ENCODE data around the gene STAG1.
"Not testable (repeated sequence)": the region's sequence is repeated elsewhere in the genome, so short reads cannot be mapped to it uniquely, and the experiment has no call there.

STAG1 gene

DNA sequence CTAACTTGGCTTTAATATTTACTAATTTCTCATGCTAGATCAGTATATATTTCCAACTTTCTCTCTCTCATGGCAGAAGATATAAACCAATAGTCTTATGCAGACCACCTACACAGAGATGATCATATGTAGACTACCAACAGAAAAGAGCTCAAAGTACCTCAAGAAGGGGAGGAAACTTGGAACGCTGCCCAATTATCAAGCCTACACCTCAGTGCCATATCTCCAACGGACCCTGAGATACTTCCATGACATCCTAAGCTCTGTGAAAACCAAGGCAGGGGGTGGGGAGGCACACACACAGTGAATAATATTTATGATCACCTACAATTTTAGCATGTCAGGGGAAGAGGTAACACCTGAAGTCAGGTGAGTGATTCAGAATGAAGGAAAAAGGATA lies 100.6 kb downstream of the STAG1 start:
- no peaks in the 10 kb centered on the region for H3K27me3 ChIP-seq (ENCODE audit: insufficient read depth, low read length)
- no peak overlapping the region for H3K27ac ChIP-seq (ENCODE audit: low read depth, low read length)
- H3K36me3 ChIP-seq (ENCODE audit: insufficient read depth, low read length), result peaks cover 24% of the 10 kb centered on the region
- H2AFZ ChIP-seq (ENCODE audit: low read length, unreplicated experiment), result no peak overlapping the region
- H3K79me2 ChIP-seq (ENCODE audit: control insufficient read depth, insufficient read depth, low read length, unreplicated experiment), result peaks cover 70% of the 10 kb centered on the region
- no peak overlapping the region for H3K4me3 ChIP-seq (ENCODE audit: low read depth, low read length)
- H3K4me1 ChIP-seq (ENCODE audit: control insufficient read depth, insufficient read depth, low read length, unreplicated experiment), result no peaks in the 10 kb centered on the region

GRCh38 chr3:136650461-136650860 lies 101.7 kb downstream of the STAG1 start:
- H3K4me3 ChIP-seq (ENCODE audit: low read depth, low read length), result no peak overlapping the region

GRCh38 chr3:136645915-136646314 lies 106.3 kb downstream of the STAG1 start:
- H3K4me3 ChIP-seq (ENCODE audit: low read depth, low read length), result no peak overlapping the region
- H3K4me1 ChIP-seq (ENCODE audit: control insufficient read depth, insufficient read depth, low read length, unreplicated experiment), result no peaks in the 10 kb centered on the region
- no peaks in the 10 kb centered on the region for H3K36me3 ChIP-seq (ENCODE audit: insufficient read depth, low read length)
- no peak overlapping the region for H2AFZ ChIP-seq (ENCODE audit: low read length, unreplicated experiment)
- H3K27me3 ChIP-seq (ENCODE audit: insufficient read depth, low read length), result no peaks in the 10 kb centered on the region
- peaks cover 68% of the 10 kb centered on the region for H3K79me2 ChIP-seq (ENCODE audit: control insufficient read depth, insufficient read depth, low read length, unreplicated experiment)
- H3K27ac ChIP-seq (ENCODE audit: low read depth, low read length), result no peak overlapping the region

More at GRCh38 chr3:136650461-136650860, 101.7 kb downstream of the STAG1 start:
- no peaks in the 10 kb centered on the region for H3K4me1 ChIP-seq (ENCODE audit: control insufficient read depth, insufficient read depth, low read length, unreplicated experiment)
- H2AFZ ChIP-seq (ENCODE audit: low read length, unreplicated experiment), result no peak overlapping the region
- no peak overlapping the region for H3K27ac ChIP-seq (ENCODE audit: low read depth, low read length)
- peaks cover 69% of the 10 kb centered on the region for H3K79me2 ChIP-seq (ENCODE audit: control insufficient read depth, insufficient read depth, low read length, unreplicated experiment)
- H3K27me3 ChIP-seq (ENCODE audit: insufficient read depth, low read length), result no peaks in the 10 kb centered on the region
- peaks cover 15% of the 10 kb centered on the region for H3K36me3 ChIP-seq (ENCODE audit: insufficient read depth, low read length)

DNA sequence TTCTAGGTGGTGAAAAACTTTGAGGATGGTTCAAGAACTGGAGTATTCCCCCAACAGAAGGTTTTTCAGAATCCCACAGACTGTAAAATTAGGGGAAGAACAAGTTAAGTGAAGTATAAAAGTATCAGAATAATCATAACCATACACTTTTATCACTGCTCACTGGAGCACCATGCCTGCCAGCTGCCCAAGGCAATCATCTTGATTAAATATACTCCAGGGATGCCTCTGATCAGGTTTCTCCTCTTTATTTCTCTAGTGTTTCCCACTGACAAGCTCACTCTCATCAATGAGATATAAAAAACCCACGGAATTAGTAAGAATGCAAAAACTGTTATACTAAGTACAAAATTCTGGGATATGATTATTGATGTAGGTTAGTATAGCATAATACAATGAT lies 108.0 kb downstream of the STAG1 start:
- Histone ChIP-seq H3K79me2 (ENCODE audit: control insufficient read depth, insufficient read depth, low read length, unreplicated experiment) (peaks cover 70% of the 10 kb centered on the region), H3K4me1 (ENCODE audit: control insufficient read depth, insufficient read depth, low read length, unreplicated experiment) (peaks cover 7% of the 10 kb centered on the region), H2AFZ (ENCODE audit: low read length, unreplicated experiment) (no peak overlapping the region), H3K36me3 (ENCODE audit: insufficient read depth, low read length) (no peaks in the 10 kb centered on the region), H3K27ac (ENCODE audit: low read depth, low read length) (no peak overlapping the region), H3K4me3 (ENCODE audit: low read depth, low read length) (no peak overlapping the region), H3K27me3 (ENCODE audit: insufficient read depth, low read length) (no peaks in the 10 kb centered on the region)

- not testable (repeated sequence) for H3K27me3 ChIP-seq (ENCODE audit: insufficient read depth, low read length); H2AFZ ChIP-seq (ENCODE audit: low read length, unreplicated experiment); H3K4me3 ChIP-seq (ENCODE audit: low read depth, low read length); H3K4me1 ChIP-seq (ENCODE audit: control insufficient read depth, insufficient read depth, low read length, unreplicated experiment); H3K27ac ChIP-seq (ENCODE audit: low read depth, low read length); H3K36me3 ChIP-seq (ENCODE audit: insufficient read depth, low read length)
- peaks cover 72% of the 10 kb centered on the region for H3K79me2 ChIP-seq (ENCODE audit: control insufficient read depth, insufficient read depth, low read length, unreplicated experiment)
Measured at GRCh38 chr3:136643380-136643779, 108.8 kb downstream of the STAG1 start.

DNA sequence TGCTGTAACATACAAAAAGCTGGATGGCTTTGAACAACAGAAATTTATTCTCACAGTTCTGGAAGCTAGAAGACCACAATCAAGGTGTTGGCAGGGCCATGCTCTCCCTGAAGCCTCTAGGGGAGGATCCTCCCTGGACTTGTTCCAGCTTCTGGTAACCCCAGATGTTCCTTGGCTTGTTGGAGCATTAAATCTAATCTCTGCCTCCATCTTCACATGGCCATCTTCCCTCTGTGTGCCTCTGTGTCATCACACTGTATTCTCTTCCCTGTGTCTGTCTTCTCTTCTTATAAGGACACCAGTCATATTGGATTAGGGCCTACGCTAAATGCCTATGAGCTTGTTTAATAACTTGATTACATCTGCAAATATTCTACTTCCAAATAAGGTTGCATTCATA lies 109.5 kb downstream of the STAG1 start:
- H3K79me2 ChIP-seq (ENCODE audit: control insufficient read depth, insufficient read depth, low read length, unreplicated experiment), result peaks cover 71% of the 10 kb centered on the region

GRCh38 chr3:136639069-136639468 lies 113.1 kb downstream of the STAG1 start:
- Histone ChIP-seq H3K27ac (ENCODE audit: low read depth, low read length) (no peak overlapping the region), H3K27me3 (ENCODE audit: insufficient read depth, low read length) (no peaks in the 10 kb centered on the region), H3K4me1 (ENCODE audit: control insufficient read depth, insufficient read depth, low read length, unreplicated experiment) (peaks cover 8% of the 10 kb centered on the region), H2AFZ (ENCODE audit: low read length, unreplicated experiment) (no peak overlapping the region), H3K4me3 (ENCODE audit: low read depth, low read length) (no peak overlapping the region), H3K36me3 (ENCODE audit: insufficient read depth, low read length) (no peaks in the 10 kb centered on the region; the same call in 1 of the 2 replicates), H3K79me2 (ENCODE audit: control insufficient read depth, insufficient read depth, low read length, unreplicated experiment) (peaks cover 72% of the 10 kb centered on the region)

More for the DNA sequence above, 109.5 kb downstream of the STAG1 start:
- Histone ChIP-seq H3K36me3 (ENCODE audit: insufficient read depth, low read length) (no peaks in the 10 kb centered on the region), H3K4me1 (ENCODE audit: control insufficient read depth, insufficient read depth, low read length, unreplicated experiment) (peaks cover 8% of the 10 kb centered on the region), H3K27me3 (ENCODE audit: insufficient read depth, low read length) (no peaks in the 10 kb centered on the region), H3K27ac (ENCODE audit: low read depth, low read length) (no peak overlapping the region), H2AFZ (ENCODE audit: low read length, unreplicated experiment) (no peak overlapping the region), H3K4me3 (ENCODE audit: low read depth, low read length) (no peak overlapping the region)

GRCh38 chr3:136637176-136637575 lies 115.0 kb downstream of the STAG1 start:
- no peak overlapping the region for H2AFZ ChIP-seq (ENCODE audit: low read length, unreplicated experiment)
- no peaks in the 10 kb centered on the region for H3K27me3 ChIP-seq (ENCODE audit: insufficient read depth, low read length)
- peaks cover 76% of the 10 kb centered on the region for H3K79me2 ChIP-seq (ENCODE audit: control insufficient read depth, insufficient read depth, low read length, unreplicated experiment)
- no peak overlapping the region for H3K4me3 ChIP-seq (ENCODE audit: low read depth, low read length)
- H3K27ac ChIP-seq (ENCODE audit: low read depth, low read length), result no peak overlapping the region
- no peaks in the 10 kb centered on the region; the same call in 1 of the 2 replicates for H3K36me3 ChIP-seq (ENCODE audit: insufficient read depth, low read length)
- H3K4me1 ChIP-seq (ENCODE audit: control insufficient read depth, insufficient read depth, low read length, unreplicated experiment), result peaks cover 22% of the 10 kb centered on the region

DNA sequence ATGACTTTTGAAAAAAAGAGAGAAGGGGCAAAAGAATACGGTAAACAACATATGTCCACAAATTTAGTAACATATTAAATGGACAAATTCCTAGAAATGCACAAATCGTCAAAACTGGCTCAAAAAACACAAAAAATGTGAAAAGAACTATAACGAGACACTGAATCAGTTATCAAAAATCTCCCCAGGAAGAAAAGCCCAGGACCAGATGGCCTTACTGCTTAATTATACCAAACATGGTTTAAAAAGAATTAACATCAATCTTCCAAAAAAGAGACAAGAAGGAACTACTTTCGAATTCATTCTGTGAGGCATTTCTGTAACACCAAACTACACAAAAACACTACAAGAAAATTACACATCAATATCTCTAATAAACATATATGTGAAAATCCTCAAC lies 117.4 kb downstream of the STAG1 start:
- H3K79me2 ChIP-seq (ENCODE audit: control insufficient read depth, insufficient read depth, low read length, unreplicated experiment), result peaks cover 76% of the 10 kb centered on the region
- H3K4me3 ChIP-seq (ENCODE audit: low read depth, low read length), result no peak overlapping the region
- no peaks in the 10 kb centered on the region for H3K27me3 ChIP-seq (ENCODE audit: insufficient read depth, low read length)
- H3K27ac ChIP-seq (ENCODE audit: low read depth, low read length), result no peak overlapping the region
- H3K4me1 ChIP-seq (ENCODE audit: control insufficient read depth, insufficient read depth, low read length, unreplicated experiment), result peaks cover 34% of the 10 kb centered on the region
- no peak overlapping the region for H2AFZ ChIP-seq (ENCODE audit: low read length, unreplicated experiment)
- no peaks in the 10 kb centered on the region; the same call in 1 of the 2 replicates for H3K36me3 ChIP-seq (ENCODE audit: insufficient read depth, low read length)

DNA sequence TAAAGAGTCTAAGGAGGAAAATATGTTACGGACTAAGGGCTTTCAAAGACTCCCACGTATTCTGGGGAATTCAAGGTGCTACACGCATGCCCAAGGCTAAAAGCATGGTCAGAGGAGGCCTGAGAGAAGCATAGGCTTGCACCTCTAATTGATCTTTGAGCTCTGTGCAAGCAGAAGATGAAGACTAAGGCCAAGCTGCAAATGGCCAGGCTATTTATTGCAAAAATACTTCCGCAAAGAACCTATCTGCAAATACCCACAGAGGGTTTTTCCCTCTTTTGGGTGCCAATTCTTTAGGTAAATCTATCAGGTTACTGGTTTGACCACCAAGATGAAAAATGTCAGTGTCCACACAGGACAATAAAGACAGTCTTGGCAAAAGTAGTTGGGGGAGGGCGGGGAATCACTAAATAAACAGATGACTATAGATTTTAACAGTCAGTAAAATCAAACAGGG lies 119.5 kb downstream of the STAG1 start:
- H3K27ac ChIP-seq (ENCODE audit: low read depth, low read length), result no peak overlapping the region
- no peaks in the 10 kb centered on the region for H3K27me3 ChIP-seq (ENCODE audit: insufficient read depth, low read length)
- H3K4me3 ChIP-seq (ENCODE audit: low read depth, low read length), result 0 out of 2 replicates have a peak overlapping the region, but pooled peaks have one; percentile 15
- H3K79me2 ChIP-seq (ENCODE audit: control insufficient read depth, insufficient read depth, low read length, unreplicated experiment), result peaks cover 62% of the 10 kb centered on the region
- H3K4me1 ChIP-seq (ENCODE audit: control insufficient read depth, insufficient read depth, low read length, unreplicated experiment), result peaks cover 27% of the 10 kb centered on the region
- peaks cover 10% of the 10 kb centered on the region; the same call in 1 of the 2 replicates for H3K36me3 ChIP-seq (ENCODE audit: insufficient read depth, low read length)
- no peak overlapping the region for H2AFZ ChIP-seq (ENCODE audit: low read length, unreplicated experiment)

- Histone ChIP-seq H3K27ac (ENCODE audit: low read depth, low read length) (no peak overlapping the region), H3K27me3 (ENCODE audit: insufficient read depth, low read length) (no peaks in the 10 kb centered on the region), H3K4me1 (ENCODE audit: control insufficient read depth, insufficient read depth, low read length, unreplicated experiment) (peaks cover 27% of the 10 kb centered on the region), H3K4me3 (ENCODE audit: low read depth, low read length) (no peak overlapping the region), H3K36me3 (ENCODE audit: insufficient read depth, low read length) (peaks cover 10% of the 10 kb centered on the region; the same call in 1 of the 2 replicates), H2AFZ (ENCODE audit: low read length, unreplicated experiment) (no peak overlapping the region), H3K79me2 (ENCODE audit: control insufficient read depth, insufficient read depth, low read length, unreplicated experiment) (peaks cover 52% of the 10 kb centered on the region)
Measured at GRCh38 chr3:136631424-136631823, 120.8 kb downstream of the STAG1 start.
